IMR-90 (cell line): ENCODE data around the gene GCK. TPM values are rescaled to one million over a fixed set of nuclear protein-coding genes. Genes with fewer than 3 reads are reported as not detected.

Experiments used
- ATAC-seq: fragments of 200-7000 bp; cut with Tn5 transposase; 2 replicates; pipeline ENCODE4 v1.9.1; 2020; ENCODE audit warnings: low read depth, mild to moderate bottlenecking, moderate library complexity
- BruUV-seq: library from RNA; stranded (reverse); fragments of 400-500 nt; replicated peaks from 2 replicates; lab custom pipeline; 2021; lab: Mats Ljungman, UMichigan
- CTCF ChIA-PET: fragments of 300-600 bp; formaldehyde crosslinking; extraction: SDS; loops from one replicate; lab custom pipeline; 2021; ENCODE audit warnings: antibody characterized with exemption; lab: Yijun Ruan, JAX
- POLR2A ChIA-PET: fragments of 300-600 bp; sonication (Branson Sonifier 250); formaldehyde crosslinking; loops from one replicate; lab custom pipeline; 2022; ENCODE audit warnings: antibody characterized with exemption; ENCODE audit not compliant: unreplicated experiment; lab: Charles Lee
- DNase-seq: peaks from one replicate; pipeline ENCODE4 v3.0.0; 2013
- H2AFZ ChIP-seq: replicated peaks from 2 replicates; pipeline ENCODE3; 2013; ENCODE audit warnings: low read length, mild to moderate bottlenecking; ENCODE audit not compliant: poor library complexity
- H2AK5ac ChIP-seq: 2 replicates; pipeline ENCODE4 v1.6.1; 2013; ENCODE audit warnings: low read depth, low read length, inconsistent platforms
- H2AK9ac ChIP-seq: replicated peaks from 2 replicates; pipeline ENCODE3; 2013; ENCODE audit warnings: mild to moderate bottlenecking, low read depth, low read length, moderate library complexity; ENCODE audit not compliant: poor library complexity
- H2BK120ac ChIP-seq: 2 replicates; pipeline ENCODE4 v1.6.1; 2013; ENCODE audit warnings: low read depth, low read length, inconsistent platforms
- H2BK15ac ChIP-seq: 3 replicates; pipeline ENCODE4 v1.6.1; 2013; ENCODE audit warnings: low read depth, low read length, inconsistent platforms
- H2BK20ac ChIP-seq: 2 replicates; pipeline ENCODE4 v1.6.1; 2013; ENCODE audit warnings: low read depth, mild to moderate bottlenecking, inconsistent platforms, low read length, moderate library complexity
- H2BK5ac ChIP-seq: 2 replicates; pipeline ENCODE4 v1.6.1; 2013; ENCODE audit warnings: mild to moderate bottlenecking, low read depth, low read length, inconsistent platforms; ENCODE audit not compliant: poor library complexity, severe bottlenecking
- H3K14ac ChIP-seq: replicated peaks from 2 replicates; pipeline ENCODE4 v1.6.1; 2013; ENCODE audit warnings: low read depth, low read length, inconsistent platforms
- H3K18ac ChIP-seq: 2 replicates; pipeline ENCODE4 v1.6.1; 2013; ENCODE audit warnings: low read depth, low read length, control low read depth
- H3K23ac ChIP-seq: 2 replicates; pipeline ENCODE4 v1.6.1; 2013; ENCODE audit warnings: low read depth, low read length, inconsistent platforms
- H3K27ac ChIP-seq: 2 replicates; pipeline ENCODE4 v1.5.1; 2013; ENCODE audit warnings: mild to moderate bottlenecking, control low read depth, low read length; ENCODE audit not compliant: insufficient read depth
- H3K27me3 ChIP-seq: 2 replicates; pipeline ENCODE4 v1.6.1; 2013; ENCODE audit warnings: low read length; ENCODE audit not compliant: control insufficient read depth, insufficient read depth
- H3K36me3 ChIP-seq: 2 replicates; pipeline ENCODE4 v1.6.1; 2013; ENCODE audit warnings: low read length, mixed read lengths; ENCODE audit not compliant: control insufficient read depth, insufficient read depth
- H3K4ac ChIP-seq: 2 replicates; pipeline ENCODE4 v1.6.1; 2013; ENCODE audit warnings: low read depth, low read length, inconsistent platforms
- H3K4me1 ChIP-seq: 2 replicates; pipeline ENCODE4 v1.6.1; 2013; ENCODE audit warnings: low read length, mixed read lengths; ENCODE audit not compliant: control insufficient read depth, insufficient read depth
- H3K4me2 ChIP-seq: 2 replicates; pipeline ENCODE4 v1.6.1; 2013; ENCODE audit warnings: low read depth, mild to moderate bottlenecking, control low read depth, low read length, moderate library complexity
- H3K4me3 ChIP-seq: 2 replicates; pipeline ENCODE4 v1.5.1; 2013; ENCODE audit warnings: low read depth, mild to moderate bottlenecking, control low read depth, low read length, moderate library complexity; ENCODE audit not compliant: insufficient read depth
- H3K56ac ChIP-seq: 2 replicates; pipeline ENCODE4 v1.6.1; 2013; ENCODE audit warnings: low read length, inconsistent platforms; ENCODE audit not compliant: insufficient read depth; ENCODE audit errors: extremely low read depth
- H3K79me1 ChIP-seq, 2 experiments: 2 replicates each; pipeline ENCODE4 v1.6.1; 2013; ENCODE audit warnings: low read length in 2 of 2, inconsistent platforms in 1 of 2, low read depth in 1 of 2
- H3K9ac ChIP-seq: 2 replicates; pipeline ENCODE4 v1.6.1; 2013; ENCODE audit warnings: low read depth, low read length, control low read depth
- H3K9me1 ChIP-seq: 2 replicates; pipeline ENCODE4 v1.6.1; 2013; ENCODE audit warnings: low read length, inconsistent platforms; ENCODE audit not compliant: insufficient read depth
- H3K9me3 ChIP-seq: 2 replicates; pipeline ENCODE4 v1.6.1; 2013; ENCODE audit warnings: low read length; ENCODE audit not compliant: control insufficient read depth, insufficient read depth
- H4K20me1 ChIP-seq: 2 replicates; pipeline ENCODE4 v1.6.1; 2013; ENCODE audit warnings: low read length, inconsistent platforms; ENCODE audit not compliant: insufficient read depth
- H4K5ac ChIP-seq: 2 replicates; pipeline ENCODE4 v1.6.1; 2013; ENCODE audit warnings: mild to moderate bottlenecking, low read depth, low read length, control low read depth
- H4K8ac ChIP-seq, 2 experiments: 2 replicates each; pipeline ENCODE4 v1.6.1; 2013; ENCODE audit warnings: low read depth in 2 of 2, low read length in 2 of 2, control low read depth in 1 of 2, inconsistent platforms in 1 of 2
- H4K91ac ChIP-seq: 2 replicates; pipeline ENCODE4 v1.6.1; 2013; ENCODE audit warnings: low read depth, low read length, inconsistent platforms; ENCODE audit not compliant: insufficient read depth
- CEBPB ChIP-seq: IDR thresholded peaks from 2 replicates; pipeline ENCODE4 v1.6.1; 2012; ENCODE audit warnings: low read depth, low read length, improper control_type of control experiment
- MAZ ChIP-seq: IDR thresholded peaks from 2 replicates; pipeline ENCODE4 v1.6.1; 2012; ENCODE audit warnings: low read depth, mild to moderate bottlenecking, low read length, improper control_type of control experiment, moderate library complexity, borderline replicate concordance
- RAD21 ChIP-seq: IDR thresholded peaks from 2 replicates; pipeline ENCODE4 v1.6.1; 2012; ENCODE audit warnings: low read length, improper control_type of control experiment
- USF2 ChIP-seq: fragments of 150-350 bp; IDR thresholded peaks from 2 replicates; pipeline ENCODE4 v1.6.1; 2017; ENCODE audit warnings: mild to moderate bottlenecking, antibody characterized with exemption, low read length, low read depth
- WGBS, 2 experiments: methylation state at CpG; one replicate each; pipeline versions ENCODE4 v1.1.5 to v1.1.7; 2013; ENCODE audit warnings: missing lambda C conversion rate in 2 of 2; ENCODE audit not compliant: insufficient read length in 1 of 2; ENCODE audit errors: extremely low coverage in 2 of 2; 5-methylcytosine and 5-hydroxymethylcytosine counted together
- dilution Hi-C: fragments of 300-500 bp; cut with HindIII; formaldehyde crosslinking; loops from one replicate; pipeline ENCODE4 v1.14.3; 2018; ENCODE audit warnings: low sequenced_read_pairs; ENCODE audit not compliant: unreplicated experiment
- in situ Hi-C: fragments of 300-500 bp; cut with MboI; formaldehyde crosslinking; loops from 3 replicates; pipeline ENCODE4 v1.14.3; 2019; ENCODE audit warnings: low sequenced_read_pairs, inconsistent platforms, mixed read lengths
- intact Hi-C: fragments of 100-400 bp; cut with micrococcal nuclease; formaldehyde crosslinking; loops from 2 replicates; pipeline ENCODE4 v1.10.0; 2022
- polyA plus RNA-seq, 3 experiments: library from polyadenylated mRNA; depleted of rRNA; stranded (reverse); fragments of >200 nt; gene quantifications; 2 replicates each; pipeline ENCODE4 v1.2.3, GENCODE V29; 2012; ENCODE audit warnings: low replicate concordance in 1 of 3
- total RNA-seq: library from RNA; depleted of rRNA; stranded (reverse); fragments of >200 nt; gene quantifications from 2 replicates; pipeline ENCODE4 v1.2.3, GENCODE V29; 2012

The GCK gene
- total and polyA plus RNA-seq, 2 of the 4 experiments (the other 2 are of a cell fraction), result 0.14 to 0.18 TPM

- no peak overlapping the region for H2AFZ ChIP-seq
- no peak overlapping the region for H2BK5ac ChIP-seq
- H4K8ac ChIP-seq, result no peak overlapping the region
- H3K79me1 ChIP-seq, result peaks cover 30 to 76% of the 10 kb centered on the region in 2 experiments
- H3K36me3 ChIP-seq, result peaks cover 55% of the 10 kb centered on the region
- H3K56ac ChIP-seq, result no peak overlapping the region
- no peak overlapping the region for H2AK9ac ChIP-seq
- no peak overlapping the region for H3K18ac ChIP-seq
- intact Hi-C loops (no loop called here), dilution Hi-C loops (no loop called here), in situ Hi-C loops (no loop called here)
- H3K4me2 ChIP-seq, result no peak overlapping the region
- CTCF ChIA-PET, result no interaction called here
- H3K4me1 ChIP-seq, result no peaks in the 10 kb centered on the region; the same call in 1 of the 2 replicates
- no peak for DNase-seq
- peaks cover 35% of the 10 kb centered on the region for H4K20me1 ChIP-seq
- POLR2A ChIA-PET, result no interaction called here
- H3K23ac ChIP-seq, result no peak overlapping the region
- TF ChIP-seq CEBPB (no peak), USF2 (no peak), MAZ (no peak), RAD21 (no peak)
- no peak overlapping the region for H3K4ac ChIP-seq
- no peak overlapping the region for H4K91ac ChIP-seq
- no peak overlapping the region for H2BK120ac ChIP-seq
- H2BK20ac ChIP-seq, result no peak overlapping the region
- no TSS peak for BruUV-seq
- peaks cover 7% of the 10 kb centered on the region for H3K9me1 ChIP-seq
- no peaks in the 10 kb centered on the region for H3K9me3 ChIP-seq
- WGBS, 2 experiments, result 88% methylated on average over 1 of the region's 5 CpGs; no CpG with 5 or more reads in 1 of the 2 experiments
- H4K5ac ChIP-seq, result no peak overlapping the region
- H3K27ac ChIP-seq, result no peak overlapping the region
- H3K27me3 ChIP-seq, result no peaks in the 10 kb centered on the region
- H2BK15ac ChIP-seq, result no peak overlapping the region
- no peak overlapping the region for H3K14ac ChIP-seq
- no peak overlapping the region for H3K4me3 ChIP-seq
- H2AK5ac ChIP-seq, result no peak overlapping the region
- ATAC-seq, result no peak
- no peak overlapping the region for H3K9ac ChIP-seq
Measured at GRCh38 chr7:44206008-44206407, 16.8 kb upstream of the GCK start.
